Measurements from ENCODE around the gene COL6A5. TPM values are rescaled to one million over a fixed set of nuclear protein-coding genes. Genes with fewer than 3 reads are reported as not detected.

Gene COL6A5
- total and polyA plus RNA-seq, 10 of the 15 experiments (the other 5 are each of a cell fraction or from before 2014, with no cell fraction given) = 0.04 to 0.11 TPM; not detected in 8

- ChIA-PET SMC1A (ENCODE audit: uncharacterized antibody, unreplicated experiment) (no interaction called here), RAD21 (ENCODE audit: unreplicated experiment) (no interaction called here), POLR2A (no interaction called here), CTCF (no interaction called here)
- in situ Hi-C loops (cut with MboI) = no loop called here
- Histone ChIP-seq H3K27me3 (replicated peaks in 1 of 2; ENCODE audit: control insufficient read depth in 2 of 2, insufficient read depth in 2 of 2, low read length in 1 of 2) (peaks cover 0 to 1% of the 10 kb centered on the region in 2 experiments; a peak in 3 of 4 replicates), H3K36me3 (ENCODE audit: control insufficient read depth in 2 of 2, insufficient read depth in 2 of 2, low read length in 1 of 2) (no peaks in the 10 kb centered on the region), H4K20me1 (ENCODE audit: control insufficient read depth, insufficient read depth) (no peaks in the 10 kb centered on the region), H3K79me2 (ENCODE audit: control insufficient read depth, insufficient read depth, low read length) (no peaks in the 10 kb centered on the region), H3K4me2 (ENCODE audit: control insufficient read depth, insufficient read depth) (no peak overlapping the region), H3K9ac (ENCODE audit: control insufficient read depth, insufficient read depth, low read length) (no peak overlapping the region), H3K9me3 (replicated peaks; ENCODE audit: control insufficient read depth, insufficient read depth, low read length) (no peaks in the 10 kb centered on the region), H2AFZ (ENCODE audit: control insufficient read depth, low read depth, low read length) (no peak overlapping the region), H3K27ac (ENCODE audit: control insufficient read depth, insufficient read depth) (no peak overlapping the region), H3K4me1 (ENCODE audit: control insufficient read depth, insufficient read depth, low read length) (no peaks in the 10 kb centered on the region), H3K4me3 (no peak overlapping the region)
- DNase-seq (ENCODE audit: low read depth, low spot score) (no peak), FAIRE-seq (no peak), ATAC-seq (no peak)
- WGBS (ENCODE audit: insufficient coverage, insufficient replicate concordance, low lambda C conversion rate, missing lambda C conversion rate) = 11% methylated on average over 2 of the region's 2 CpGs
- intact Hi-C loops (cut with micrococcal nuclease; ENCODE audit: unreplicated experiment) = no loop called here
- no peak for TF ChIP-seq RELB (IDR thresholded peaks at IDR 0.05; ENCODE audit: low read depth)
- no peak for TF ChIP-seq PAX8 (IDR thresholded peaks at IDR 0.05)
- no peak for TF ChIP-seq CREM (IDR thresholded peaks at IDR 0.05; ENCODE audit: low read depth)
- no peak for TF ChIP-seq SMAD5 (IDR thresholded peaks at IDR 0.05; ENCODE audit: low read depth)
- TF ChIP-seq SRF (IDR thresholded peaks at IDR 0.05; ENCODE audit: low read depth in 2 of 2, low read length in 2 of 2) = no peak
- no peak for TF ChIP-seq TCF7 (IDR thresholded peaks at IDR 0.05; ENCODE audit: borderline replicate concordance)
- TF ChIP-seq LARP7 (IDR thresholded peaks at IDR 0.05) = no peak
- no peak for TF ChIP-seq SREBF1 (IDR thresholded peaks at IDR 0.05; ENCODE audit: low read length)
- TF ChIP-seq NRF1 (conservative IDR thresholded peaks at IDR 0.05; ENCODE audit: low read depth, low read length) = no peak
- TF ChIP-seq BACH1 (IDR thresholded peaks at IDR 0.05; ENCODE audit: borderline replicate concordance) = no peak
- BruUV-seq (replicated peaks) = no TSS peak
Observed at GRCh38 chr3:130522399-130522798, 176.9 kb downstream of the COL6A5 start.

All from GM12878 (cell line).